HG02943 (cell line): ENCODE results near the gene TRIM68.
A peak's percentile ranks its signal among the peaks of the same experiment; 100 is the strongest.

Experiments used
- ATAC-seq: cut with Tn5 transposase; IDR thresholded peaks from one replicate; pipeline ENCODE4 v1.9.1; 2021; ENCODE audit warnings: mild to moderate bottlenecking, low read depth, moderate library complexity; ENCODE audit not compliant: unreplicated experiment

The TRIM68 gene, protein sequence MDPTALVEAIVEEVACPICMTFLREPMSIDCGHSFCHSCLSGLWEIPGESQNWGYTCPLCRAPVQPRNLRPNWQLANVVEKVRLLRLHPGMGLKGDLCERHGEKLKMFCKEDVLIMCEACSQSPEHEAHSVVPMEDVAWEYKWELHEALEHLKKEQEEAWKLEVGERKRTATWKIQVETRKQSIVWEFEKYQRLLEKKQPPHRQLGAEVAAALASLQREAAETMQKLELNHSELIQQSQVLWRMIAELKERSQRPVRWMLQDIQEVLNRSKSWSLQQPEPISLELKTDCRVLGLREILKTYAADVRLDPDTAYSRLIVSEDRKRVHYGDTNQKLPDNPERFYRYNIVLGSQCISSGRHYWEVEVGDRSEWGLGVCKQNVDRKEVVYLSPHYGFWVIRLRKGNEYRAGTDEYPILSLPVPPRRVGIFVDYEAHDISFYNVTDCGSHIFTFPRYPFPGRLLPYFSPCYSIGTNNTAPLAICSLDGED

DNA sequence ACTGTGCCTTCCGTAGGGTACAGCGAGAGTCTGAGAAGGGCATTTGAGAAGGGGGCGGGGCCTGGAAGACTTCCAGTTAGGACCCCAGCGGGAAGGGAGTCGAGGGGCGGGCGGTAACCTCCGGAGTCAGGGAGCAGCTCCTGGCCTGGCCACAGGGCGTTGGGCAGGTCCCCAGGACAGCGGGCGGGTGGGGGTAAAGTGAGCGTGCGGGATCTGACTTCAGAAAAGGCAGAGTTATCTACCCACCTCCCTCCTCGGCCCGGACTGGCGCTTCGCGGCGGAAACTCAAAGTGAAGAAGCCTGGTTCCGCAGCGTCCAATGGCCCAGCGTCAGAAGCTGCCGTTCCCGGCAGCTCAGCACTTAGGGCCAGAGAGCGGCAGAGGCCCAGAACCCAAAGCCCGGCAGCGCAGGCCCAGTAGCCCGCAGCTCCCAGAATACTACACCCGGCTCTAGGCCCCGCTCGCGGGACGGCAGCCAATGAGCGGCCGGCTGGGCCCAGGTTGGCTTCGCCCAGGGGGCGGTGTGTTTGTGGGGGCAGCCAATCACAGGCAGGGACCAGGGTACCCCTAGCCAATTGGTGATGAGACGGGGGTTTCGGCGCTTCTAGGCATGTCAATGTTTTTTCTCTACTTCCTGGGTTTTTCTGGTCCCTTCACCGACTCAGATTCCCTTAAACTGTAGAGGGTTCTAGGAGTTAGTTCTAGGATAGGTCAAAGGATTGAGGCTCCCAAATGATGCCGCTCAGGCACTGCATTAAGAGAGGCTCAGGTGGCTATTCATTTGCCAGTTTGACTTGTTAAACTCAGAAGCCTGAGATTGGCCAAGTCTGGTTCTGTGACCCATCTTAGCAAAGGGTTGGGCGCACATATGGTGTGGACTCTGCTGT is at the start of gene TRIM68:
TRIM68 (minus strand) TSS at position 451 of the 886 bp plus-strand sequence. CDS start 2,727 bp downstream, outside the sequence.
- ATAC-seq, result peak; percentile 100

DNA sequence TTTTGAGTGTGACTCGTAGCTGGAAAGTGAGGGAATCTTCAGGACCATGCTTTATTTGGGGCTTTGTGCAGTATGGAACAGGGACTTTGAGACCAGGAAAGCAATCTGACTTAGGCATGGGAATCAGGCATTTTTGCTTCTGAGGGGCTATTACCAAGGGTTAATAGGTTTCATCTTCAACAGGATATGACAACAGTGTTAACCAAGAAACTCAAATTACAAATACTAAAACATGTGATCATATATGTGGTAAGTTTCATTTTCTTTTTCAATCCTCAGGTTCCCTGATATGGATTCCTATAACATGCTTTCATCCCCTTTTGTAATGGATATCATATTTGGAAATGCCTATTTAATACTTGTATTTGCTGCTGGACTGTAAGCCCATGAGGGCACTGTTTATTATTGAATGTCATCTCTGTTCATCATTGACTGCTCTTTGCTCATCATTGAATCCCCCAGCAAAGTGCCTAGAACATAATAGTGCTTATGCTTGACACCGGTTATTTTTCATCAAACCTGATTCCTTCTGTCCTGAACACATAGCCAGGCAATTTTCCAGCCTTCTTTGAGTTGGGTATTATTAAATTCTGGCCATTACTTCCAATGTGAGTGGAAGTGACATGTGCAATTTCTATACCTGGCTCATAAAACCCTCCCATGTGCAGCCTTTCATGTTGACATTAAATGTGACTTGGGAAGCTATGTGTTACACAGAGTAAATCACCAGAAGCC is 46.8 kb upstream of the TRIM68 start:
- ATAC-seq, result no peak

DNA sequence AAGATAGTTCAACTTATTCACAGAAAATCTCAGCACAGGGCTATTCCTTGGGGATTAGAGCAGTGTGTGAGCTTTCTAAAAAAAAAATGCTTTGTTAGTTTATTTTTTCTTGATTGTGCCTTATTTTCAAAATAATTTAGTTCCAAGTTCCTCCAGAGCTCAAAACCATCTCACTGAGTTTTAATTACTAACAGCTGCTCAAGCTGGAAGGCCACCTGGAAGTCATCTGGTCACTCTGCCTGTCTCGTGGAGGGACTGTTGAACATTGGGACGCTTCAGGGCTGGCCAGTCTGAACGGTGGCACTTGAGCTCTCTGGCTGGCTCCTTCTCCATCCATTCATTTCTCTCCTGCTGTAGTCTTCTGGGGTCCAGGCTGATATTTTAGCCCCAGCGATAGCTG is 39.7 kb upstream of the TRIM68 start:
- no peak for ATAC-seq

DNA sequence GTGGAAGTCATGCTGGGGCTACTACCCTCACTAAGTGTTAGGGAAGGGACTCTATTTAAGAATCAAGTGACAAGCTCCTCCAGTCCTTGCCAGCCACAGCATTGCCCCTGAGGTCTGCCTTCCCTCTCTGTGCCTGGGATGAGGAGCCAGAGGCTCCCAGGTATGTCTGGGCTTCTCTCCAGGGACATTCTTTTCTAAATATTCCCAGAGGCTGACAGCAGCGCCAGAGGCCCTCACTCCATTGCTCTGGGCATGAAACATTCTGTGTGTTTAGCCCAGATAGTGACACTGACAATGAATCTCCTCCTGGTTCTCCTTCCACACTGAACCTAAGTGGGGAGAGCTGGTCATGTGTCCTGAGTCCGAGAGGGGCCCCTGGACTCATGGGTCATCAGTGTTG is 37.9 kb upstream of the TRIM68 start:
- no peak for ATAC-seq

DNA sequence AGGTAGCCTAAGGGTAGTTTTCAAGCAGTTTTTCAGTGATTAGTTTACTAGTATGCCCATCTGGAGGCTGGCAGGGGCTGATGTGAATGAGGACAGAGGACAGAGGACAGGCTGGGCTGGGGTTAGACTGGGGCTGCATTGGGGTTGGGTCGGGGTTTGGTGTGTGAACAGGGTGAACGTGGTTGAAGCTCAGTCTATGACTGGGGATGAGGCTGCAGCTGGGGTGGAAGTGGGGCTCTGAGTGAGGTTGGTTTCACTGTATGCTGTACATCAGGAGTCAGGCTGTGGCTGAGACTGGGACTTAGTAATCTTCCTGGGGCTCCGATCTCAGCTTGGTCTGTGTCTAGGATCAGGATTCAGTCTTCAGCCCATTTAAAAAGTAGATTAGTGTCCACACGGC is 36.2 kb upstream of the TRIM68 start:
- no peak for ATAC-seq

DNA sequence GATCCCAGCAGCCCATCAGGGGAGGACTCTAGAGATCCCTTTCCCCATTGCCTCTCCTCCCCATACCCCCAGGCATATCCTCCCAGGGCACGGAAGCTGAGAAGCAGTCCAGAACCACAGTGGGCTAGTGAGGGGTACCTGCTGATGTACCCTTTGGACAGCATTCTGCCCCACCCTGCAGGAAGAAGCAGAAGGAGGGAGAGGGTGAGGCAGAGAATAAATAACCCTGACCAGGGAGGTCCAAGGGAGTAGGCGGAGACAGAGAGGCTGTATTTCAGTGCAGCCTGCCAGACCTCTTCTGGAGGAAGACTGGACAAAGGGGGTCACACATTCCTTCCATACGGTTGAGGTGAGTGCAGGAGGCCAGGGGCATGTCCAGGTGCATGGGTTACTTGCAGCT is 35.7 kb upstream of the TRIM68 start, which contains the start of gene OR51E1:
OR51E1 (plus strand) TSS at position 301 of the 400 bp plus-strand sequence. CDS start 8,545 bp downstream, outside the sequence.
- ATAC-seq, result no peak

DNA sequence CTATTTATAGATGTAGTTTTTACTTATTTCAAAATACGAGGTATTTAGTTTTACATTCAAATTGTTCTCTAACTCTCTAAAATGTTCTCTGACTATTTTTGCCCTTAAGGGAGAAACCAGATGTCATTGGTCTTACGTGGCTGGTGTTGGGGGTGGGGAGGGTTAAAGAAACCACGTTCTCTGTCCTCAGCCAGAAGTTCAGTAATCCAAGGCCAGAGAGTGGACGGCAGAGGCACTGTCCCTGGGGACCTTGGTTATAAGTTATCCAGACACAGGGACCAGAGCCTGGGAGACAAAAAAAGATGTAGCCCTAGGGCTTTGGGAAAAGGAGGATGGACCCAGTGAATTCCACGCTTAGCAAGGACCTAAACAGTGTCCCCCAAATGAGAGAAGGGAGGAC is 35.0 kb upstream of the TRIM68 start:
- no peak for ATAC-seq

DNA sequence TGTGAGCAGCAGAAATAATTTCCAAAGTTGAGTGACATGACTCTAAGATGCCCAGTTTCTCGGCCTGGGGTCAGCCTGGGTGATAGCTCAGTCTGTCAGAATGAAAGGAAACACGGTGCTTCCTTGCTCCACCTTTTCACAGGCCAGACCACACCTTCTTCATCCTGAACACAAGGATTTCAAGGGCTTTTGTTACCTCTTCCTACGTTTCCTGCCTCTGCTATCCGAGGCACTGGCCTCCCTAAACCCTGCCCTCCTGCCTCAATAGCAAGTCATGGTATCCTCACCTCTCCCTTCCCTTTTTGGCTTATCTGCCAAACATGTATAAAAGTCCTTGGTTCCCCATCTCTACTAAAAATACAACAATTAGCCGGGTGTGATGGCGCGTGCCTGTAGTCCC is 34.0 kb upstream of the TRIM68 start:
- ATAC-seq, result no peak

DNA sequence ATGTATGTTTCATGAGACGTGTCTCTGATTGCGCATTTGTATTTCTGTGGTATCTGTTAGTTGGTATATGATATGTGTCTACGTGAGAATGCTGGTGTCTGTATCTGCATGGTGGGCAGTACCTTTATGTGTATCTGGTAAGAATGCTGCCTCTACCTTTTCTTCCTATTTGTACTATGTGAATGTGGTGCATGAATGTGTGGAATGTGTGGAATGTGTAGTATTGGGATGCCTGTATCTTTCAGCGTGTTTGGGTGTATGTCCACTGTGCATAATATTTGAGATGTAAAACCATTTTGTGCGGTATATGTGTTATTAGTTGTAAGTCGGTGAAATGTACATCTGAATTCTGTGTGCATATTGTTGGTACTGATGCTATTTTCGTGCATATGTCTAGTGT is 33.5 kb upstream of the TRIM68 start:
- ATAC-seq, result no peak

DNA sequence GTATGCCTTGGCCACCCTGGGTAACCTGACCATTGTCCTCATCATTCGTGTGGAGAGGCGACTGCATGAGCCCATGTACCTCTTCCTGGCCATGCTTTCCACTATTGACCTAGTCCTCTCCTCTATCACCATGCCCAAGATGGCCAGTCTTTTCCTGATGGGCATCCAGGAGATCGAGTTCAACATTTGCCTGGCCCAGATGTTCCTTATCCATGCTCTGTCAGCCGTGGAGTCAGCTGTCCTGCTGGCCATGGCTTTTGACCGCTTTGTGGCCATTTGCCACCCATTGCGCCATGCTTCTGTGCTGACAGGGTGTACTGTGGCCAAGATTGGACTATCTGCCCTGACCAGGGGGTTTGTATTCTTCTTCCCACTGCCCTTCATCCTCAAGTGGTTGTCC is 31.9 kb upstream of the TRIM68 start:
- no peak for ATAC-seq

DNA sequence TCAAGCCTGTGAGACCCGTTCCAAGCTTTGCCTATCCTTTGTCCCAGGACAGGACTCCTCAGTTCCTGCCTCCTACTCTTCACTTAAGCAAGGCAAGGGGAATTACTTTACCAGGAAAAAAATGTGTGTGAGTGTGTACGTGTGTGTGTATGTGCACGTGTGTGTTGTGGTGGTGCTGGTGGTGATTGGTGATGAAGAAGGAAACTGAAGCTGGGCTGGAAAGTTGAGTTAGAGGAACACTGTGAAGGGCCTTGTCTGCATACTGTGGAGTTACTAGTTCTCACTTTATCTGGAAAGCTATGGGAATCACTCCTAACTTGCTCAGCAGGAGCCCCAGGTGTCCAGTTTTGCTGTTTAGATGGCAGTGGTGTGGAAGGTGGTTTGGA is 29.6 kb upstream of the TRIM68 start:
- no peak for ATAC-seq

DNA sequence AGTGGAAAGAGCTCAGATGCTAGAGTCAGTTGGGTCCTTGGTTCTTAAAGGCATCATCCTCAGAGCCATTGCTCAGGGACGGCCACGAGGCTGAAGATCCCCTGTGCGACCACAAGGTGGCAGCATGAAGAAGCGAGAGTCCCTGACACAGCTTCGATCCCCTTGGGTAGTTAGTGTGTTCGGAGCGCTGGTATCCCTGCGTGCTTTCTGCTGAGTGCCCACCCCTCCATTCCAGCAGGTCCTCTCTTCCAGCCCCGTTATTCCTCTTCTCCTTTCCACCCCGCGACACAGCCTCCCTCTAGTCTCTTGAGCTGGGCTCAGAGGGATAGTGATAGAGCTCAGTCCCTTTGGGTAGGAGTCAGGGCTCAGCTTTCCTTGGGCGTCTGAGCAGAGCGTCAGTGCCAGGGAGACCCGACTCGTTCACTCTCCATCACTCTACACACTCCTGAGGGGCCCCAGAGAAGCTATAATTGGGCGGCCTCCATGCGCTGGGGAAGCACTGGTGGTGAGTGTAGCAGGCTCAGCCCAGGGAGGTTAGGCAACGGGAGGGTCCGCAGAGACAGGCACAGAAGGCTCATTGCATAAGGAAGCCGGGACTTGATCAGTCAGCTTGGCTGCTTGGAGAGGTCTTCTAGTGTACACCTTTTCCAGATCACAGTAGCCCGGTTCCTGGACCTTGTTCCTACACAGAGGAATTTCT is 29.1 kb upstream of the TRIM68 start, which contains the start of gene OR51D1:
OR51D1 (plus strand) TSS at position 516 of the 700 bp plus-strand sequence. CDS start 2,314 bp downstream, outside the sequence.
- ATAC-seq, result peak; percentile 92

DNA sequence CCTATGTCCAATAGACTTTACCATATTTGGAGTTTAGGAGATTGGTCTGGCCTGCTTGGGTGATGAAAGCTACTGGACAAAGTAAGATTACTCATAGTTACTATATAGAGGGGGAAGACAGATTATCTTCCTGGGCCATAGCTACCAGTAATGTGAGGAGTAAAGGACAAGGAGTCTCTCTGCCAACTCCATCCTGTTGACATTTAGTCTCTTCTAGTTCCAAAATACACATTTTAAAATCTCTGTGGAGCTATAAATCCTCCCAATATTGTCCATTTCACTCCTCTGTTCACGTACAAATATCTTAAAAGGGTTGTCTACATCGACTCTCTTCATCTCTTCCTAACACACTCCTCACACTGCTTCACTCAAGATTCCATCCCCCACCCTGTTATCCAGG is 28.1 kb upstream of the TRIM68 start:
- ATAC-seq, result no peak

DNA sequence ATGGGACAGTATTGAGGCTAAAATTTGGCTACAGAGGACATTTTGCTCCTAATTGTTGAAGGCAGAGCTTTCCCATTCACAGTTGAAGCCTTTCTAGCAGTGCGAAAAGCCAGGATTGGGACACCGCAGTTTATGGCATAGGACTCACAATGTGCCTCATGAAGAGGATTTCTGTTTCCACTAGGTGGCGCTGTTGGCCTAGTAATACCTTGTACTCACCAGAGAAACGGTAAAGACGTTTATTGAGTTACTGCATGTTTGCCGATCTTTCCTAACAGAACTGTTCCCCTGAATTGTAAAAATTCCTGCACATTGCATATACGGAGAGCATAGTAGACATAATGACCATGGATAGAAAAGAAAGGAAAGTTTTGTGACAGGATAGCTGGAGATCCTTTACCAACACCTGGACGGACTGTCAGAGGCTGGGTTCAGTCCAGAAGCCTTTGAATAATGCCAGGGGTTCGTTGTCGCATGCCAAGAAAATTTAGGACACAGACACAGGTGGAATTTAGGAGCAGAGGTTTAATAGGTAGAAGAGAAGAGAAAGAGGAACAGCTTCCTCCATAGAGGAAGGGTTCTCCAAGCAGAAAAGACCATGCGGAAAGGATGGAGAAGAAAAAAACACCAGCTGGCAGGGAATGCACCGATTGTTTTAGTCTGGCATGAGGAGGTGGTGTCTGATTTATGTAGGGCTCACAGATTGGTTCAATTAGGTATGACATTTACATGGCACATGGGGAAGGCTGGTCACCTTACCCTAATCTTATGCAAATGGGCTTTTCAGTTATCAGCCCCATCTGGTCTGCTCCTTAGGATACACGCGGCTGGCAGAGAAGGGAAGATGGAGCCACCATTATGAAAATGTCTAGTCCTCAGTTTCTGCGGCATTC is 18.4 kb upstream of the TRIM68 start:
- ATAC-seq, result no peak

DNA sequence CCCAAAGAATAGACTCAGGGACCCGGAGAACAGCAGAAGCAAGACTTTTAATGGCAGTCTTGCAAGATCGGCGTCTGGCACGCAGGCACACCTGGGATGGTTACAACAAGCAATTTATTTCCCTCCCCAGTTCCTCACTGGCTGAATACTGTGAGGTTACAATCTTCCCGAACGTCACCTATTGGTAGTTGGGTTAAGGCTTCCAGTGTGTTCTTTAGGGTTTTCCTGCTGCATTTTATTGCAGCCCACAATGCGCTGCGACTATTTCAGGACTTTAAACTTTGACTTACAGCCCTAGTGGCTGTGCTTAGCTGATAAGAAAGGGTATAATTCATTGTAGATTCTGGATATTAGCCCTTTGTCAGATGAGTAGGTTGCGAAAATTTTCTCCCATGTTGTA is 11.5 kb upstream of the TRIM68 start:
- ATAC-seq, result no peak

DNA sequence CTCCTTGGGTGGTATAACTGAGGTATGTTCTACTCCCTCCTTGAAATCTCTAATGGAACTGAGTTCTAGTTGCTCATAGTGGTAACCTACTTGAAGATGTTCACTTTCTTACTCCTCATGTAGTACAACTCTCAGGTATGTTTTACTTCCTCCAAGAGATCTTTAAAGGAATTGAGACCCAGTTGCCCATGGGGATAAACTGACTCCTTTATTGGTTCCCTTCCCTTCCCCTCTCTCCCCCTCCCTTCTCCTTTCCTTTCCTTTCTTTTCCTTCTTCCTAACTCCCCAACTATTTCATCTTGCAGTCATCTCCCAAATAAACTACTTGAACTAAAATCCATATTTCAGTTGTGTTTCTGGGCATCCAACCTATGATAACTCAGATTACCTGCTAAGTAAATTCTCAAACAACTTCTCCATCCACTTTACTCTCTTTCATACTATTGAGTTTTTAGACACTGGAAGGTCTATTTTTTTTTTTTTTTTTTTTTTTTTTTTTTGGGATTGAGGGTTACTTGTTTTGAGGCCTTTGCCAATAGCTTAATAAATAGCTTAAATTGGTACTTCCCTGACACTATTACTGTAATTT is 7.9 kb upstream of the TRIM68 start:
- no peak for ATAC-seq

DNA sequence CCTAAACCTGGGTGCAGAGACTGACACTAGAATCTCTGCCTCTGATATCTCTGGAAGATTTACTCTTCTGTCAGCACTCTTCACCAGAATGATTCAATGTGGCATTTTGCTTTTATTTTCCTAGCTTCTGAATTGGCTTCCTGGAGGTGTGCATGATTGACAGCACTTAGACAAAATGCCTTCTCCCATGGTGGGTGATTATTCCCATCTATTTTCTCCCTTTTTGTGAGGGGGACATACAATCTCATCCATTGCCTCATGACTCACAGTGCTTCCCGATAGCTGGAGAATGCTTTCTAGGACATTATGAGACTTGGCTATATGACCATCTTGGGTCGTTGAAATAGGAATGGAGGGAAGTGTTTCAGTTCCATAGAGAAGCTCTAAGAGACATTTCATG is 4.0 kb upstream of the TRIM68 start:
- no peak for ATAC-seq

DNA sequence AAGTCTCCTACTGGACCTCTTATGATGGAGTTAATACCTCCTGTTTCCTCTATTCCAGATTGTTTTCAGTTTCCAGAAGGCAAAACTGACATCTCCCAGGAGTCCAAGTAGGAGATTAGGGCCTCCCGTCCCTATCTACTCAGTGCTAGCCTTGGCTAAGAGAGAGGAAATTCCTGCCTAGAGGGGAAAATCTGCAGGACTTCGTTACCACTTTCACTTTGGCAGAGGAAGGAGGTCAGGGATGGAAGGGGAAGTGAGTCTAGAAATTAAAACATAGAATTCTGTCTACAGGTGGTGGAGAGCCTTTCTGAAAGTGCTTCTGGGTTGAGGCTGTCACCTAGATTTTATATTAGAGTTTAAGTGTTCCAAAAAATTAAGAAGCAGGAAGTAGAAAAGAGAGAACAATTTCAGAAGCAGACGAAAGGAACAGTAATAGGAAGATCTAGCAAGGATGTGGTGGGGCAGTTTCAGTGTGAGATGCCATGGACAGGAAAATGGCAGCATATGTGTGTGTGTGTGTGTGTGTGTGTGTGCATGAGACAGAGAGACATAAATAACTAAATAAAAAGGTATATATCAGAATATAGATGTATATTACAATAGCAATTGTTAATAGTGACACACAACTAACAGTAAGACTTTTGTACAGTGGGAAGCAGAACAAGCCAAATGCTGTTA is 2.4 kb upstream of the TRIM68 start:
- ATAC-seq, result no peak
